ENCODE results near the gene MEG3.

DNA sequence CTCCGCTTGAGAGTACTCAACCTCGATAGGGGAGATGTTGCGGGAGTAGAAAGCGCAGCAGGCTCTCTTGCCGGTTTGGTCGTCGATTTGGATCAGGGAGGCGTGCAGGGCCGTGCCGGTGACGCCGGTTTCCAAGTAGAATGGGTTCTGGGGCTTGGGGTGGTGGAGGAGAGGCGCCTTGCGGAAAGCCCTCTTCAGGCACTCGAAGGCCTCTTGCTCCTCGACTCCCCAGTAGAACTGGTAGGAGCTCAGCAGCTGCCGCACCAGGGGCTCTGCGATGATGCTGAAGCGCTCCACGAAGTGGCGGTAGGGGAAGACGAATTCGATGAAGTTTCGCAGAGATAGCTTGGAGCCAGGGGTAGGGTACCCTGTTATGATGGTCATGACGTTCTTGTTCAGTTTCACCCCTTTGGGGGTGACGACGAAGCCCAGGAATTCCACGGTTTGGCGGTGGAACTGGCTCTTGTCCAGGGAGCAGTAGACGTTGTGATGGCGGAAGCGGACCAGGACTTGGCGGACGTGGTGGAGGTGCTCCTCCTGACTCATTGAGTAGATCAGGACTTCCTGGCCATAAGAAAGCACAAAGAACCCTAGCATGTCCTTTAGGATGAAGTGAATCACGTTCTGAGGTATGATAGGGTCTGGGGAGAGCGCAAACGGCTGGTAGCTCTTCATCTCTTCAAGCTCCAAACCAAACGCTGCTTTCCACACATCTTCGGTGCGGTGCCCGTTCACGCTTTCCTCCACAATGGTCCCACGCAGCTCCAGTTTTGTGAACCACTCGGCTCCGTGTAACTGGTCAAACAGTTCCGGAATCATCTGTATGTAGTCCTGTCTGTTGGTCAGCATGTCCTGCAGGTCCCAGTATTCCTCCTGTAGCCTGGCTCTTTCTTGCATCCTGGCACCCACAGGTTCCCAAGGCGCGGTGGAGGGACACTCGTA lies 56.4 kb downstream of the MEG3 start:
- TF ChIP-seq POLR2A (IDR thresholded peaks at IDR 0.05): no peak
- TF ChIP-seq, protein P1, sequence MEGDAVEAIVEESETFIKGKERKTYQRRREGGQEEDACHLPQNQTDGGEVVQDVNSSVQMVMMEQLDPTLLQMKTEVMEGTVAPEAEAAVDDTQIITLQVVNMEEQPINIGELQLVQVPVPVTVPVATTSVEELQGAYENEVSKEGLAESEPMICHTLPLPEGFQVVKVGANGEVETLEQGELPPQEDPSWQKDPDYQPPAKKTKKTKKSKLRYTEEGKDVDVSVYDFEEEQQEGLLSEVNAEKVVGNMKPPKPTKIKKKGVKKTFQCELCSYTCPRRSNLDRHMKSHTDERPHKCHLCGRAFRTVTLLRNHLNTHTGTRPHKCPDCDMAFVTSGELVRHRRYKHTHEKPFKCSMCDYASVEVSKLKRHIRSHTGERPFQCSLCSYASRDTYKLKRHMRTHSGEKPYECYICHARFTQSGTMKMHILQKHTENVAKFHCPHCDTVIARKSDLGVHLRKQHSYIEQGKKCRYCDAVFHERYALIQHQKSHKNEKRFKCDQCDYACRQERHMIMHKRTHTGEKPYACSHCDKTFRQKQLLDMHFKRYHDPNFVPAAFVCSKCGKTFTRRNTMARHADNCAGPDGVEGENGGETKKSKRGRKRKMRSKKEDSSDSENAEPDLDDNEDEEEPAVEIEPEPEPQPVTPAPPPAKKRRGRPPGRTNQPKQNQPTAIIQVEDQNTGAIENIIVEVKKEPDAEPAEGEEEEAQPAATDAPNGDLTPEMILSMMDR (IDR thresholded peaks at IDR 0.05): no peak

All from adrenal gland (tissue), 5 donors.